Measurements from ENCODE around the gene SPRED1.

SPRED1 gene

GRCh38 chr15:38367476-38367875 lies 114.8 kb downstream of the SPRED1 start:
- no peak for DNase-seq

GRCh38 chr15:38369936-38370478 lies 117.4 kb downstream of the SPRED1 start:
- no peak for DNase-seq

GRCh38 chr15:38373016-38373415 lies 120.4 kb downstream of the SPRED1 start:
- DNase-seq = no peak

- DNase-seq = no peak
Measured at GRCh38 chr15:38374029-38374428, 121.4 kb downstream of the SPRED1 start.

GRCh38 chr15:38374556-38374955 lies 121.9 kb downstream of the SPRED1 start:
- no peak for DNase-seq

GRCh38 chr15:38376081-38376480 lies 123.4 kb downstream of the SPRED1 start:
- DNase-seq = no peak

- DNase-seq = no peak
Measured at GRCh38 chr15:38377636-38378035, 125.0 kb downstream of the SPRED1 start.

- DNase-seq = no peak
Measured at GRCh38 chr15:38378161-38378560, 125.5 kb downstream of the SPRED1 start.

GRCh38 chr15:38389924-38390542 lies 137.4 kb downstream of the SPRED1 start:
- peak; percentile 51 for DNase-seq

- DNase-seq = no peak
Measured at GRCh38 chr15:38391191-38391590, 138.6 kb downstream of the SPRED1 start.

GRCh38 chr15:38398134-38398533 lies 145.5 kb downstream of the SPRED1 start:
- DNase-seq = no peak

- no peak for DNase-seq
Measured at GRCh38 chr15:38401106-38401505, 148.5 kb downstream of the SPRED1 start.

- DNase-seq = no peak
Measured at GRCh38 chr15:38401701-38402100, 149.1 kb downstream of the SPRED1 start.

- no peak for DNase-seq
Measured at GRCh38 chr15:38406436-38406835, 153.8 kb downstream of the SPRED1 start.

All from CD4-positive, alpha-beta T cell treated with Interleukin-17A for 1 hour (primary cell).